Ishikawa (cell line): ENCODE results near the gene DLGAP4.

Experiments
- CEBPB ChIP-seq: IDR thresholded peaks from 2 replicates; pipeline ENCODE4 v1.6.1; 2012
- CREB1 ChIP-seq: IDR thresholded peaks from 2 replicates; pipeline ENCODE4 v1.6.1; 2012; ENCODE audit warnings: low read depth
- EGR1 ChIP-seq: IDR thresholded peaks from 2 replicates; pipeline ENCODE4 v1.6.1; 2012
- EP300 ChIP-seq: IDR thresholded peaks from 2 replicates; pipeline ENCODE4 v1.6.1; 2012; ENCODE audit warnings: borderline replicate concordance
- FOXM1 ChIP-seq: IDR thresholded peaks from 2 replicates; pipeline ENCODE4 v1.6.1; 2012; ENCODE audit warnings: low read depth, borderline replicate concordance
- NFIC ChIP-seq: IDR thresholded peaks from 2 replicates; pipeline ENCODE4 v1.6.1; 2012
- RAD21 ChIP-seq: IDR thresholded peaks from 2 replicates; pipeline ENCODE4 v1.6.1; 2012; ENCODE audit warnings: low read depth
- REST ChIP-seq: IDR thresholded peaks from 2 replicates; pipeline ENCODE4 v1.6.1; 2012; ENCODE audit warnings: low read depth, mild to moderate bottlenecking
- TAF1 ChIP-seq: IDR thresholded peaks from 2 replicates; pipeline ENCODE4 v1.6.1; 2012; ENCODE audit warnings: low read depth, mild to moderate bottlenecking
- TCF12 ChIP-seq: IDR thresholded peaks from 2 replicates; pipeline ENCODE4 v1.6.1; 2012; ENCODE audit warnings: low read depth
- TEAD4 ChIP-seq: IDR thresholded peaks from 2 replicates; pipeline ENCODE4 v1.6.1; 2012
- USF1 ChIP-seq: IDR thresholded peaks from 2 replicates; pipeline ENCODE4 v1.6.1; 2012
- YY1 ChIP-seq: IDR thresholded peaks from 2 replicates; pipeline ENCODE4 v1.6.1; 2012; ENCODE audit warnings: low read depth
- ZBTB7A ChIP-seq: IDR thresholded peaks from 2 replicates; pipeline ENCODE4 v1.6.1; 2012; ENCODE audit warnings: low read depth
- TF ChIP-seq, protein P1 (sequence below): IDR thresholded peaks from 2 replicates; pipeline ENCODE4 v1.6.1; 2012

The DLGAP4 gene

GRCh38 chr20:36549942-36550789, 244.0 kb downstream of the DLGAP4 start:
- TF ChIP-seq TEAD4 = no peak
- no peak for TF ChIP-seq TAF1
- no peak for TF ChIP-seq RAD21
- TF ChIP-seq, protein P1, sequence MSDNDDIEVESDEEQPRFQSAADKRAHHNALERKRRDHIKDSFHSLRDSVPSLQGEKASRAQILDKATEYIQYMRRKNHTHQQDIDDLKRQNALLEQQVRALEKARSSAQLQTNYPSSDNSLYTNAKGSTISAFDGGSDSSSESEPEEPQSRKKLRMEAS = no peak
- no peak for TF ChIP-seq EGR1
- no peak for TF ChIP-seq TCF12
- no peak for TF ChIP-seq REST
- TF ChIP-seq USF1 = no peak
- TF ChIP-seq EP300 = no peak

DNA sequence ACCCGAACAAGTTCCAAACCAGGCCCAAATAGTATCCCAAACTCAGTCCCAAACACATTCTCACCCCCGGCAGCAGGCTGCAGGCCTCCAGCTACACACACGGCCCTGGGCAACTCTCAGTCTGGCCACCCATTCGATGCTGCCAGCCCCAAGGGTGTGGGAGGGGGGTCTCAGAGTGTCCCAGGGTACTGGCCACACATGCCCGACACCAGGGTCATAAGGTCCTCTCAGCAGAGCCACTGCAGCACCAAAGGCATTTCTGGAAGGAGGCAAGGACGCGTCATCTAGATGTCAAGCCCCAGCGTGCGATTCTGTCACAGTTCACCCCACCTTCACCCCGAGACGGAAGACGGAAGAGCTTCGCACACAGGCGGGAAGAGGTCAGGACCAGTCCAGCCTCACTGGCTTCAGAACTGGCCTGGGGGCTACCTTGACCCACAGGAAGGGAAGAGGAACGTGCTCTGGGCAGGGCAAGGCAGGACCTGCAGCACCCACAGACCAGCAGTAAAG, 244.7 kb downstream of the DLGAP4 start:
- TF ChIP-seq REST (no peak), YY1 (no peak), CREB1 (no peak), USF1 (no peak), TCF12 (no peak), TEAD4 (no peak), RAD21 (no peak), TAF1 (no peak), CEBPB (no peak), NFIC (no peak), EGR1 (no peak), EP300 (no peak), ZBTB7A (no peak), FOXM1 (no peak)
- TF ChIP-seq, protein P1 = no peak

- TF ChIP-seq, protein P1 = no peak
- TF ChIP-seq CEBPB (no peak), YY1 (no peak), ZBTB7A (no peak), USF1 (no peak), FOXM1 (no peak), TAF1 (no peak), CREB1 (no peak)
Observed at GRCh38 chr20:36555248-36555647, 249.1 kb downstream of the DLGAP4 start.

DNA sequence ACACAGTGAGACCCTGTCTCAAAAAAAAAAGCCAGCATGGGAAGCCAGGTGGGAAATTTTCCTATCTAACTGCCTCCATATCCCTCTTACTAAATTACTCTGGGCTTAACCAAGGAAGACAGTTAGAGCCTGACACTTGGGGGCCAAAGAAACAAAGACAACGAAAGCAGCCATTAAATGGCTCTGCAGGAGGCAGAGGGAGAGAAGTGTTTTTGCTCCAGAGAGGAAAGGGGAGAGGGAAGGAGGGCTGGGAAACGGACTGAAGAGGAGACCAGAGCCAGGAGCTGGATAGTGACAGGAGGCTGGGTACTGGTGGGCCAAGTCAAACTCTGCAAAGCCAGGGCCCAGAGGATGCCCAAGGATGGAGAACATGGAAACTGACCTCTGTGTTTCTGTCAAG, 256.6 kb downstream of the DLGAP4 start:
- no peak for TF ChIP-seq TCF12

DNA sequence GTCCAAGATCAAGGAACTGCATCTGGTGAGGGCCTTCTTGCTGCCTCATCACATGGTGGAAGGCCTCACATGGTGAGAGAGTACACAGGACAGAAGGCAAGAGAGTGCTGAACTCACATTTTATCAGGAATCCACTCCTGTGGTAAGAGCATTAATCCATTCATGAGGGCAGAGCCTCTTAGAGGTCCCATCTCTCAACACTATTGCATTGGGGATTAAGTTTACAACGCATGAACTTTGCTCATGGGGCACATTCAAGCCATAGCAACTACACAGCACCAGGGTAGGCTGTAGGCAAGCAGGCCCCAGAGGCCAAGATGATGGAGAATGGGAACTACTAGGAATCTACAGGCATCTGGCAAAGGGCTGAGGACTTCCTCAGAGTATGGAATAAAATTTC, 257.2 kb downstream of the DLGAP4 start:
- TF ChIP-seq TEAD4 (no peak), NFIC (no peak), FOXM1 (no peak), EGR1 (no peak), REST (no peak), TAF1 (no peak), USF1 (no peak), CREB1 (no peak), RAD21 (no peak), TCF12 (no peak), EP300 (no peak), ZBTB7A (no peak), CEBPB (no peak), YY1 (no peak)
- TF ChIP-seq, protein P1 = no peak
